Effector memory CD4-positive, alpha-beta T cell (primary cell): Measurements from ENCODE around the gene ZFHX2.
"Not testable (repeated sequence)": the region's sequence is repeated elsewhere in the genome, so short reads cannot be mapped to it uniquely, and the experiment has no call there.

Source experiments
- DNase-seq, 3 donors: peaks; one replicate each; pipeline ENCODE4 v3.0.0-alpha.2; 2020
- H3K27ac ChIP-seq: 2 replicates; pipeline ENCODE4 v1.7.0; 2013; ENCODE audit warnings: mild to moderate bottlenecking, low read length, moderate library complexity; ENCODE audit not compliant: insufficient read depth, poor library complexity, severe bottlenecking
- H3K27me3 ChIP-seq: replicated peaks from 2 replicates; pipeline ENCODE4 v1.7.0; 2013; ENCODE audit warnings: mild to moderate bottlenecking, low read length; ENCODE audit not compliant: insufficient read depth, control insufficient read depth, poor library complexity, severe bottlenecking
- H3K36me3 ChIP-seq: 2 replicates; pipeline ENCODE4 v1.7.0; 2013; ENCODE audit warnings: mild to moderate bottlenecking, low read length, moderate library complexity; ENCODE audit not compliant: control insufficient read depth, insufficient read depth
- H3K4me1 ChIP-seq: 2 replicates; pipeline ENCODE4 v1.7.0; 2013; ENCODE audit warnings: low read length, mild to moderate bottlenecking; ENCODE audit not compliant: control insufficient read depth, insufficient read depth, poor library complexity, severe bottlenecking
- H3K4me3 ChIP-seq: 2 replicates; pipeline ENCODE4 v1.7.0; 2013; ENCODE audit warnings: low read length, low read depth, mild to moderate bottlenecking; ENCODE audit not compliant: insufficient read depth, poor library complexity, severe bottlenecking
- H3K9me3 ChIP-seq: 2 replicates; pipeline ENCODE4 v1.7.0; 2013; ENCODE audit warnings: mild to moderate bottlenecking, low read length, moderate library complexity; ENCODE audit not compliant: control insufficient read depth
- total RNA-seq, 3 donors: gene quantifications; one replicate each; lab custom pipeline; 2026; lab: John Stamatoyannopoulos, UW

ZFHX2 gene
- total RNA-seq: 0.17 to 0.61 (median 0.58) reads per million in 3 donors

DNA sequence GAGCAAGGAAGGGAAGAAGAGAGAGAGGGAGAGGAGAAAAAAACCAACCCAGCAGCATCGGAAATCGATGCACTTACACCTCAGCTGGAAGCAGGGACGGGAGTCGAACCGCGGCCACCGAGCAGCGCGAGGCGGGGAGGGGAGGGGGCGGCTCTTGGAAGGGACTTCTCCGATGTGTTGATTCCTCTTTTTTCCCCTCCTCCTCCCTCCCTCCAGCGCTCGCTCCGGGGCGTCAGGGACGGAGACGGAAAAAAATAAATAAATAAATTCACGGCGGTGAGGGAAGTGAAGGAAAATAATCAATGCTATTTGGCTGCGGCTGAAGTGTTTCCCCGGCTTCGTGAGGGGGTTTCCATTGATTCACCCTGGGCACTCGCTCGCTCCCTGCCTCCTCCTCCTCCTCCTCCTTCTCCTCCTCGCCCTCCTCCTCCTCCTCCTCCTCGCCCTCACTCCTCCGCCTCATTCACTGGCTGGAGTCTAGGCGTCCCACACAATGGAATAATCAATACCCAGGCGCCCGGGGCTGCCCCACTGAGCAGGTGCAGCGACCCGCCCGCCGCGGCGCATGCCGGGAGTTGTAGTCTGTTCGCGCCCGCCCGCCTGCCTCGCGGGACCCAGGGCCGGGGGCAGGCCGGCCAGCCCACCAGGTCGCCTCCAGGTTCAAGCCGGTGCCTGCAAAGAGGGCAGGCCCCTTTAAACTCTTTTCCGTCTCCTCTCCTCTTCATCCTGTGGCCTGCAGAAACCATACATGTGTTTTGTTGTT, at the start of gene ZFHX2:
ZFHX2 (minus strand) TSS at position 500 of the 763 bp plus-strand sequence. CDS start 16,440 bp downstream, outside the sequence.
- peak within 1 kb of the TSS; percentile 40 for H3K27ac ChIP-seq
- no peaks in the 10 kb centered on the region for H3K9me3 ChIP-seq
- peak; percentile 53 to 65 (median 58) for DNase-seq
- H3K4me3 ChIP-seq: peak within 1 kb of the TSS; percentile 66
- peaks cover 20% of the 10 kb centered on the region for H3K4me1 ChIP-seq
- no peaks in the 10 kb centered on the region for H3K36me3 ChIP-seq
- H3K27me3 ChIP-seq: peaks cover 15% of the 10 kb centered on the region

DNA sequence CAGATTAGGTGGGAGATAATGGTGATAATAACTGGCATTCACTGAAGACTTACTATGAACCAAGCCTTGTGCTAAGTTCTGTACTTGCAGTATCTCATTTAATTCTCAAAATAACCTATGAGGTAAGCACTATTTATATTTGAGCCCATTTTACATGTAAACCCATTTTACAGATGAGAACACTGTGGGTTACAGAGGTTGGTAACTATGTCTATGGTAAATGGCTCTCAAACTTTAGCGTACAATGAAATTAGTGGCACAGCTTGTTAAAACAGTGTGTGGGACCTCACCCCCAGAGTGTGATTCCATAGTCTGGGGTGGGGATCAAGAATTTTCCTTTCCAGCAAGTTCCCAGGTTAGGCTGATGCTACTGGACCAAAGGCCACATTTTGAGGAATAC, 49.2 kb upstream of the ZFHX2 start:
- Histone ChIP-seq H3K36me3 (no peaks in the 10 kb centered on the region), H3K4me3 (no peak overlapping the region), H3K4me1 (no peaks in the 10 kb centered on the region), H3K27me3 (no peaks in the 10 kb centered on the region), H3K27ac (no peak overlapping the region), H3K9me3 (no peaks in the 10 kb centered on the region)
- no peak for DNase-seq

DNA sequence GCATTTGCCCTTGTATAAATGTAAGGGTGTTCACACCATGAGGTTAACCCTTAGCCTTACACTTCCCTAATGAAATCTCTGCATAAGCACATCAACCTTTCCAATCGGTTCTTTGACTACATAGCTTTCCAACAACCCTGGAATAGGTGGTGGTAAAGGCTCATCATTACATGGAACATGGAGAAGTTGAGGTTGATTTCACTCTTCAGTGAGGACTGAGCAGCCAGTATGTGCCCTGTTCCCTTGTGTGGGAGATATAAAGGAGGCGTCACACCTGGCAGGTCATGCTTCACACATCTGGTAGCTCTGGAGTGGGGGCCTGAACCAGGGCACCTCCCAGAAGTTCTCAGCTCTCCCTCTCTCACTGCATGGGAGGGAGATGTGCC, 48.8 kb upstream of the ZFHX2 start:
- Histone ChIP-seq H3K36me3 (no peaks in the 10 kb centered on the region), H3K9me3 (no peaks in the 10 kb centered on the region), H3K27ac (no peak overlapping the region), H3K27me3 (no peaks in the 10 kb centered on the region), H3K4me3 (no peak overlapping the region), H3K4me1 (no peaks in the 10 kb centered on the region)
- DNase-seq: no peak

DNA sequence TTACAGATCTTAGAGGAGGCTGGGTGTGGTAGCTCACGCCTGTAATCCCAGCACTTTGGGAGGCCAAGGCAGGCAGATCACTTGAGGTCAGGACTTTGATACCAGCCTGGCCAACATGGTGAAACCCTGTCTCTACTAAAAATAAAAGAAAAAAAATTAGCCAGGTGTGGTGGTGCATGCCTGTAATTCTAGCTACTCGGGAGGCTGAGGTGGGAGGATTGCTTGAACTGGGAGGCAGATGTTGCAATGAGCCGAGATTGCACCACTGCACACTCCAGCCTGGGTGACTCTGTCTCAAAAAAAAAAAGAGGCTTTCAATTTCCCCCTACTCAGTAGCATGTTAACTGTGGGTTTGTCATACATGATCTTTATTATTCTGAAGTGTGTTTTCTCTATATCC, 42.6 kb upstream of the ZFHX2 start:
- H3K4me1 ChIP-seq, H3K27ac ChIP-seq, H3K4me3 ChIP-seq, H3K9me3 ChIP-seq, H3K27me3 ChIP-seq, DNase-seq, H3K36me3 ChIP-seq: not testable (repeated sequence)

DNA sequence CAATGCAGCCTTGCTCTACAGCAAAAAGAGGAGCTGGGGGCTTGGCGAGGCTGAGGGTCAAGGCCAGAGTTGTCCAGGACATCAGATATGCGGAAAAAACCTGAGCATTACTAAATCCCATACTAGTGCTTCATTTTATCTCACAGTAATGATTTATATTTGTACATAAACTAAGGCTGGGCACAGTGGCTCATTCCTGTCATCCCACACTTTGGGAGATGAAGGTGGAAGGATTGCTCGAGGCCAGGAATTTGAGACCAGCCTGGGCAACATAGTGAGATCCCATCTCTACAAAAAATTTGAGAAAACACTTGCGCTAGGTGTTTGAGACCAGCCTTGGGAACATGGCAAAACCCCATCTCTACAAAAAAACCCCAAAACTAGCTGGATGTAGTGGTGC, 38.6 kb upstream of the ZFHX2 start:
- peaks cover 3% of the 10 kb centered on the region for H3K4me1 ChIP-seq
- no peak for DNase-seq

DNA sequence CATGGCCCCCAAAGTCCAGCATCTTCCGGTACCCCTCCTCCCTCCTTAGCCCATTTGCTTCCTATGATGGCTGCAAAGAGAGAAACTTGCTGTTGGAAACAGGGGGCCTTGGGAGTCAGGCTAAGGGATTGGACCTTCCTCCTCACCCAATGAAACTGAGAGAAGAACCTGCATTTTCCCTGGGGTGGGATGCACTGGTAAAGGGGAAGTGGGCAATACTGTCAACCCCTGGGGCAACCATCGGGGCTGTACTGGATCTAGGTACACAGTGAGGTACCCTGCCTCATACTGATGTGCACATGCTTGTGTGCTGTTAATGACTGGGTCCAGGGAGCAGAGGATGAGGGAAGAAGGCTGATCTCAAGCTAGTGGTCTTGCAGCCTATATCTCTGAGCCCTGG, 38.0 kb upstream of the ZFHX2 start:
- Histone ChIP-seq H3K9me3 (no peaks in the 10 kb centered on the region), H3K36me3 (no peaks in the 10 kb centered on the region), H3K27me3 (no peaks in the 10 kb centered on the region), H3K4me3 (no peak overlapping the region), H3K4me1 (peaks cover 3% of the 10 kb centered on the region), H3K27ac (no peak overlapping the region)
- no peak for DNase-seq

More for the DNA sequence above, 38.6 kb upstream of the ZFHX2 start:
- H3K4me3 ChIP-seq: no peak overlapping the region
- H3K9me3 ChIP-seq: no peaks in the 10 kb centered on the region
- no peak overlapping the region for H3K27ac ChIP-seq
- H3K36me3 ChIP-seq: no peaks in the 10 kb centered on the region
- no peaks in the 10 kb centered on the region for H3K27me3 ChIP-seq

DNA sequence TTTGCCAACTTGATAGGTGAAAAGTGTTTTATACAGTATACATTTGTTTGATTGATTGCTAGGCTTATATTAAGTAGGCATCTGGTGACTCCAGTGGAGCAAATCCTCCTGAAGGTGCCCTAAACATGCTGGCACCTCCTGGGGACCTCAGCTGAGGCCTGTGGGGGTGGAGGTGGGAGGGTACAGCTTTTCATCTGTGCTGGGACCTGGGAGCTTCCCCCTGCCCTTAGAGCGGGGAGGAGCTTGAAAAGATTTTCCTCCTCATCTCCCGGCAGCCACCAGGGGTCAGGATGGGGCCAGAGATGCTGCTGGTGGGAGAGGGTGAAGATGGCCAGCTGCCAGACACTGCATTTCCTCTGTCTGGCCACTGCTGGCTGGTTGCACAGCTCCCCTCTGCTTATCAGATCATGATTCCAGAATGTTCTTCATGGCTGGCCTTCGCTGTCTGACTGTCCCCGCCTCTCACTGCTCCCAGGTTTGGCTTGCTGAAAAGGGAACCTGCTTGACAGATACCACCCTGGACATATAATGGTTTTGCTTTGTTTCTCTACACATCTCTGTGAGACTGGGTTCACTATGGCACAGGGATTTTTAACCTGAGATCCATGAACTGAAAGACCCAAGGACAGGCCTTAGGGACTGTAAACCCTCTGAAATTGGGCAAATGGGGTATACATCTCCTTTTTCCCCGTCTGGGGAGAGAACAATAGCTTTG, 37.5 kb upstream of the ZFHX2 start:
- Histone ChIP-seq H3K9me3 (no peaks in the 10 kb centered on the region), H3K27me3 (no peaks in the 10 kb centered on the region), H3K27ac (no peak overlapping the region), H3K36me3 (no peaks in the 10 kb centered on the region), H3K4me3 (no peak overlapping the region), H3K4me1 (peaks cover 3% of the 10 kb centered on the region)
- peak; percentile 61 to 76 (median 69) for DNase-seq

DNA sequence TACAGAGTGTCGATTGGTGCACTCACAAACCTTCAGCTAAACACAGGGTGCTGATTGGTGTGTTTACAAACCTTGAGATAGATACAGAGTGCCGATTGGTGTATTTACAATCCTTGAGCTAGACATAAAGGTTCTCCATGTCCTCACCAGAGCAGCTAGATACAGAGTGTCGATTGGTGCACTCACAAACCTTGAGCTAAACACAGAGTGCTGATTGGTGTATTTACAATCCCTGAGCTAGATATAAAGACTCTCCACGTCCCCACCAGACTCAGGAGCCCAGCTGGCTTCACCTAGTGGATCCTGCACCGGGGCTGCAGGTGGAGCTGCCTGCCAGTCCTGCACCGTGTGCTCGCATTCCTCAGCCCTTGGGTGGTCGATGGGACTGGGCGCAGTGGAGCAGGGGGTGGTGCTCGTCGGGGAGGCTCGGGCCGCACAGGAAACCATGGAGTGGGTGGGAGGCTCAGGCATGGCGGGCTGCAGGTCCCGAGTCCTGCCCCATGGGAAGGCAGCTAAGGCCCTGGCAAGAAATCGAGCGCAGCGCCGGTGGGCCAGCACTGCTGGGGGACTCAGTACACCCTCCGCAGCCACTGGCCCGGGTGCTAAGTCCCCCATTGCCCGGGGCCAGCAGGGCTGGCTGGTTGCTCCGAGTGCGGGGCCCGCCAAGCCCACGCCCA, 33.1 kb upstream of the ZFHX2 start:
- not testable (repeated sequence) for H3K36me3 ChIP-seq, H3K4me1 ChIP-seq, H3K27ac ChIP-seq, H3K27me3 ChIP-seq, H3K4me3 ChIP-seq, DNase-seq, H3K9me3 ChIP-seq

DNA sequence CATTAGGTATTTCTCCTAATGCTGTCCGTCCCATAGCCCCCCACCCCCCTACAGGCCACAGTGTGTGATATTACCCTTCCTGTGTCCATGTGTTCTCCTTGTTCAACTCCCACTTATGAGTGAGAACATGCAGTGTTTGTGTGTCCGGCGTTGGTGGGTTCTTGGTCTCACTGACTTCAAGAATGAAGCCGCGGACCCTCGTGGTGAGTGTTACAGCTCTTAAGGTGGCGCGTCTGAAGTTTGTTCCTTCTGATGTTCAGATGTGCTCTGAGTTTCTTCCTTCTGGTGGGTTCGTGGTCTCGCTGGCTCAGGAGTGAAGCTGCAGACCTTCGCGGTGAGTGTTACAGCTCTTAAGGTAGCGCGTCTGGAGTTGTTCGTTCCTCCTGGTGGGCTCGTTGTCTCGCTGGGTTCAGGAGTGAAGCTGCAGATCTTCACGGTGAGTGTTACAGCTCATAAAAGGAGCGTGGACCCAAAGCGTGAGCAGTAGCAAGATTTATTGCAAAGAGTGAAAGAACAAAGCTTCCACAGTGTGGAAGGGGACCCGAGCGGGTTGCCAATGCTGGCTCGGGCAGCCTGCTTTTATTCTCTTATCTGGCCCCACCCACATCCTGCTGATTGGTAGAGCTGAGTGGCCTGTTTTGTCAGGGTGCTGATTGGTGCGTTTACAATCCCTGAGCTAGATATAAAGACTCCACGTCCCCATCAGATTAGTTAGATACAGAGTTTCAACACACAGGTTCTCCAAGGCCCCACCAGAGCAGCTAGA, 32.4 kb upstream of the ZFHX2 start:
- DNase-seq, H3K36me3 ChIP-seq, H3K4me3 ChIP-seq, H3K9me3 ChIP-seq, H3K27ac ChIP-seq, H3K4me1 ChIP-seq, H3K27me3 ChIP-seq: not testable (repeated sequence)
